ENCODE data around the gene NKD2.

NKD2 gene

DNA sequence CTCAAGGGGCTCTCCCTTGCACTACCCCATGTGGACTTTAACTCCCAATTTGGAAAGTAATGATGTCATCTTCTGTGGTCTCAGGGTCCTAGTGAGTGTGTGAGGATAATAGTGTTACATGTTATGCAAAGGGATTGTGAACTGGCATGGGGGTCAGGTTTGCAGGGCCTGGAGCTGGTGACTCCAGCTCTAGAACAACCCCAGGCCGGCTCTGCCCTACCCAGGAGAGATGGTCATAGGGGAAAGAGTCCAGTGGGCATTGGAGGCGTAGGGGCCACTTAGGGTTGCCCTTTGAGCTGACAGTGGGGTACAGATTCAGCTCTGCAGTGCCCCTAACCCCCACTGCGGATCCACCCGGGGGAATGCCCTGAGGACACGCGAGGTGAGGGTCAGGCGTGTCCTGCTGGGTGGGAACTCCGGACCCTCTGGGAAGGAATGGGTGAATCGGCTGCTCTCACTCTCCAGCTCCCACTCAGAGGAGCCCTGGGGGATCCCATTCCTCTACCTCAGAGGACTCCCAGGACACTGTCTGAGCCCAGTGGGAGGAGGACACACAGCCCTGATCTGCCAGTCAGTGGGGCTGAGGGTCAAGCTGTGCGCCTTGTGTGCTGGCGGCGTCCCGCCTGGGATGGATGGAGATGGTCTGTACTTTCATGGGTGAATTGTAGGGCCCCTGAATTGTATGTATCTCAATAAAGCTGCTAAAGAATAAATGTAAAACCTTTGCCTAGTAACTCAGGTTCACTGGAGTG, 2.5 kb upstream of the NKD2 start:
- Histone ChIP-seq H3K4me3 (ENCODE audit: insufficient read length, low read depth) (no peak overlapping the region), H3K9me3 (ENCODE audit: insufficient read depth, low read length) (no peaks in the 10 kb centered on the region), H3K36me3 (ENCODE audit: insufficient read depth, insufficient read length, low read length) (no peaks in the 10 kb centered on the region), H3K4me1 (ENCODE audit: insufficient read depth, insufficient read length) (peaks cover 15% of the 10 kb centered on the region), H3K27me3 (ENCODE audit: insufficient read depth, insufficient read length) (peaks cover 47% of the 10 kb centered on the region), H3K9ac (ENCODE audit: insufficient read length, low read depth) (no peak overlapping the region)
- no peak for TF ChIP-seq YY1 (IDR thresholded peaks at IDR 0.05; ENCODE audit: insufficient read depth, insufficient read length)
- no peak for TF ChIP-seq ZNF274 (IDR thresholded peaks at IDR 0.05; ENCODE audit: low read depth, low read length)
- no peak for TF ChIP-seq SUZ12 (IDR thresholded peaks at IDR 0.05; ENCODE audit: extremely low read depth, insufficient read depth, insufficient read length)
- DNase-seq (ENCODE audit: low read depth, low spot score), result no peak

DNA sequence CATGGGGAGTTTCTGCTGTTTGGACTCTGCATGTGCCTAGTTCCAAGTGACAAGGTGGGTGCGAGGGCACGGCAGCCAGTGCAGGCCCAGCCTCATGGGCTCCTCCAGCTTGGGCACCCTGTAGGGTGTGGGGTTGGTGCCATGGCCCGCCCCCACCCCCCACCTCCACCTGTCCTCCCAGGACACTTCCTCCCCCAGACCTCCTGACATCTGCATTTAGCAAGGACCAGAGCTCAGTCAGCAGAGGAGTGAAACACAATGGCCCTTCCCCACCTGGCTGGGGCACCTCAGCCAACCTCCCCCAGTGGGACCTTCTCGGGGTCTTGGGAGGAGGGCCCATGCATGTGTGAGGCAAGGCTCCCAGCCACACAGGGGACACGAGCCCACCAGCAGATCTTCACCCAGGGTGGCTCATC, 1.9 kb upstream of the NKD2 start:
- TF ChIP-seq SUZ12 (IDR thresholded peaks at IDR 0.05; ENCODE audit: extremely low read depth, insufficient read depth, insufficient read length) (no peak), ZNF274 (IDR thresholded peaks at IDR 0.05; ENCODE audit: low read depth, low read length) (no peak), YY1 (IDR thresholded peaks at IDR 0.05; ENCODE audit: insufficient read depth, insufficient read length) (no peak)
- Histone ChIP-seq H3K9me3 (ENCODE audit: insufficient read depth, low read length) (no peaks in the 10 kb centered on the region), H3K9ac (ENCODE audit: insufficient read length, low read depth) (no peak overlapping the region), H3K27me3 (ENCODE audit: insufficient read depth, insufficient read length) (peaks cover 47% of the 10 kb centered on the region), H3K4me3 (ENCODE audit: insufficient read length, low read depth) (no peak overlapping the region), H3K4me1 (ENCODE audit: insufficient read depth, insufficient read length) (peaks cover 15% of the 10 kb centered on the region), H3K36me3 (ENCODE audit: insufficient read depth, insufficient read length, low read length) (no peaks in the 10 kb centered on the region)
- no peak for DNase-seq (ENCODE audit: low read depth, low spot score)

DNA sequence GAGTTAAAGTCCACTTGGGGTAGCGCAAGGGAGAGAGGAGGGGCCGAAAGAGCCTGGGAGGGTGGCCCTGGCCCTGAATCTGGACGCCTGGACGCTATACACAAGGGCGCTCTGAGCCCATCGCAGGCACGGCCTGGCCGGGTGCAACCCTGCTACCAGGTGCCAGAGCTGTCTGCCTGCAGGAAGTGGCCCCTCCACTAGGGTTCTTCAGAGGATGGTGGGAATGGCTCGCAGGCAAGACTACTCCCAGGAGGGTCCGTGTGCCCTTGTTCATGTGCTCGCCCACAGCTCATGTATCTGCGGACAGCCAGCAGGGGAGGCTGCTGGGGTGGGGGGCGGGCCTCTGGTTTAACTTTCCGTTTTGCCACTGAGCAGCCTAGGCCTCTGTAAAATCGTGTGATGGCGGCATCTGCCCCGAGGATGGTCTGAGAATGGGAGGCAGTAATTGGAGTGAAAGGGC, 1.4 kb upstream of the NKD2 start:
- no peak for TF ChIP-seq SUZ12 (IDR thresholded peaks at IDR 0.05; ENCODE audit: extremely low read depth, insufficient read depth, insufficient read length)
- TF ChIP-seq ZNF274 (IDR thresholded peaks at IDR 0.05; ENCODE audit: low read depth, low read length), result no peak
- no peak for TF ChIP-seq YY1 (IDR thresholded peaks at IDR 0.05; ENCODE audit: insufficient read depth, insufficient read length)
- no peaks in the 10 kb centered on the region for H3K36me3 ChIP-seq (ENCODE audit: insufficient read depth, insufficient read length, low read length)
- DNase-seq (ENCODE audit: low read depth, low spot score), result no peak
- no peak overlapping the region for H3K4me3 ChIP-seq (ENCODE audit: insufficient read length, low read depth)
- H3K4me1 ChIP-seq (ENCODE audit: insufficient read depth, insufficient read length), result peaks cover 15% of the 10 kb centered on the region
- H3K9ac ChIP-seq (ENCODE audit: insufficient read length, low read depth), result no peak overlapping the region
- H3K9me3 ChIP-seq (ENCODE audit: insufficient read depth, low read length), result no peaks in the 10 kb centered on the region
- H3K27me3 ChIP-seq (ENCODE audit: insufficient read depth, insufficient read length), result peaks cover 47% of the 10 kb centered on the region

DNA sequence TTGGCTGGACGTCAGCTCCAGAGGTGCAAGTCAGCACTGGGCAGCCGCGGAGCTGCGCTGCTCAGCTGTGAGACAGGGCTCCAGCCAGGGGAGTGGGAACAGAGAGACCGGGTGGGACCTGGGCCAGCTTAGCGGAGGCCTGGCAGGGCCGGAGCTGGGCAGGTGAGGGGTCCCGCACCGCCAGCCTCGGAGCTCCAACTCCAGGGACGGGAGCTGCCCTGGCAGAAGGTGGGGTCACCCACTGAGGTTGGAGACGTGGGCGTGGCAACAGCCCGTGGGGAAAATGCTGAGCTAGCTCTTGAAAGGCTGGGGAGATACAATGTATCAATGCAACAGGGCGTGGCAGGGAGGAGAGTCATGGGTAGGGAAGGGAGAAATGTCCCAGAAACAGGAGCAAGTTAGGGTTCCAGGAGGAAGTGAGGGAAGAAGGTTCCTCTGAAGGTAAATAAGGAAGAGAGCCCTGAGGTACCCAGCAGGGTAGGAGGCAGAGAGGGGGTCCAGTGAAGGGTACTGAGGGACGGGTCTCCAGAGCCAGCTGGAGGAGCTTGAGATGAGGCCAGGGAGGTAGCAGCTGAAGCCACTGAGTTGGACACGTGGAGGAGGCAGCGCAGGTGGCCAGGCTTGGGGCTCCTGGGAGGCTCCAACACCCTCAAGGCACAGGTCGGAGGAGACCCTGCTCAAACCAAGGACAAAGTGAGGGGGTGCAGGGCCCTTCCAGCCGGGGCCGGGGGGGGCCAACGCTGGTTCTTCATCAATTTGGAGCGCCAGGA, 736 bp upstream of the NKD2 start:
- H3K27me3 ChIP-seq (ENCODE audit: insufficient read depth, insufficient read length), result peaks cover 47% of the 10 kb centered on the region
- peaks cover 15% of the 10 kb centered on the region for H3K4me1 ChIP-seq (ENCODE audit: insufficient read depth, insufficient read length)
- no peaks in the 10 kb centered on the region for H3K36me3 ChIP-seq (ENCODE audit: insufficient read depth, insufficient read length, low read length)
- no peak overlapping the region for H3K9ac ChIP-seq (ENCODE audit: insufficient read length, low read depth)
- no peak overlapping the region for H3K4me3 ChIP-seq (ENCODE audit: insufficient read length, low read depth)
- no peaks in the 10 kb centered on the region for H3K9me3 ChIP-seq (ENCODE audit: insufficient read depth, low read length)
- TF ChIP-seq YY1 (IDR thresholded peaks at IDR 0.05; ENCODE audit: insufficient read depth, insufficient read length), result no peak
- no peak for TF ChIP-seq ZNF274 (IDR thresholded peaks at IDR 0.05; ENCODE audit: low read depth, low read length)
- no peak for TF ChIP-seq SUZ12 (IDR thresholded peaks at IDR 0.05; ENCODE audit: extremely low read depth, insufficient read depth, insufficient read length)
- no peak for DNase-seq (ENCODE audit: low read depth, low spot score)

DNA sequence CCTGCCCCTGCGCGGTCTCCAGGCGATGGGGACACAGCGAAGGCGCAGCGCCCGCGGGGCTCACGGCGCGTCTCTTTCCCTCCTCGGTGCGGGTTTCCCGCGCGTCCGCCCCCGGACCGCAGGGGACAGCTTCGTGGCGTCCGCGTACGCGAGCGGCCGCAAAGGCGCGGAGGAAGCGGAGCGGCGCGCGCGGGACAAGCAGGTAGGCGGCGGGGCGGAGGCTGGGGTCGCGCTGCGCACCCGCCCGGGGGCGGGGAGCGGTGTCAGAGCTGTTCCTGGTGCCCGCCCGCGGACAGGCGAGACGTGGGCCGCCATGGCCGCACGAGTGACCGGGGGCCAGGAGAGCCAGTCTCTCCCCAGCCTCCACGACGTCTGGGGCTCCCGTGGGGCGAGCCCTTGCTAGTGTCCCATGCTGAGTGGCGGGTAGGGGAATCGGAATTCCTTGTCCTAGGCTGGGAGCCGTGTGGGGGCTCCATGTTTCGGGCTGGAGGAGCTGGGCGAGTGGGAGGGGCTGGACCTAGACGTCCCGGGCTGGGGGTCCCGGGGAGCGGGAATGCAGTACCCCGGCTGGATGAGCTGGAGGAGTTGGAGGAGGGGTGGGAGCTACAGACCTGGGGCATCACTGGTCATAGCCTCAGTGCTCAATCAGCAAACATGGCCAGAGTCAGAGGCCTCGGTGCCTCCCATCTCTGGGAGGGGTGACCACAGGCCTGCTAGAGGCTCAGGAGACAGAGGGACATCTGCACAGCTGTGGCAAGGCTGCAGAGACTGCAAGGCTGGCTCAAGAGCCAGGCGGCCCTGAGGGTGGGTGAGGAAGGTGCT, 968 bp downstream of the NKD2 start:
- TF ChIP-seq YY1 (IDR thresholded peaks at IDR 0.05; ENCODE audit: insufficient read depth, insufficient read length), result no peak
- no peak for TF ChIP-seq ZNF274 (IDR thresholded peaks at IDR 0.05; ENCODE audit: low read depth, low read length)
- TF ChIP-seq SUZ12 (IDR thresholded peaks at IDR 0.05; ENCODE audit: extremely low read depth, insufficient read depth, insufficient read length), result no peak
- Histone ChIP-seq H3K9me3 (ENCODE audit: insufficient read depth, low read length) (no peaks in the 10 kb centered on the region), H3K27me3 (ENCODE audit: insufficient read depth, insufficient read length) (peaks cover 31% of the 10 kb centered on the region), H3K4me3 (ENCODE audit: insufficient read length, low read depth) (peak overlapping the region; percentile 41), H3K4me1 (ENCODE audit: insufficient read depth, insufficient read length) (peaks cover 12% of the 10 kb centered on the region), H3K9ac (ENCODE audit: insufficient read length, low read depth) (peak overlapping the region; percentile 72), H3K36me3 (ENCODE audit: insufficient read depth, insufficient read length, low read length) (peaks cover under 1% of the 10 kb centered on the region)
- DNase-seq (ENCODE audit: low read depth, low spot score), result no peak

DNA sequence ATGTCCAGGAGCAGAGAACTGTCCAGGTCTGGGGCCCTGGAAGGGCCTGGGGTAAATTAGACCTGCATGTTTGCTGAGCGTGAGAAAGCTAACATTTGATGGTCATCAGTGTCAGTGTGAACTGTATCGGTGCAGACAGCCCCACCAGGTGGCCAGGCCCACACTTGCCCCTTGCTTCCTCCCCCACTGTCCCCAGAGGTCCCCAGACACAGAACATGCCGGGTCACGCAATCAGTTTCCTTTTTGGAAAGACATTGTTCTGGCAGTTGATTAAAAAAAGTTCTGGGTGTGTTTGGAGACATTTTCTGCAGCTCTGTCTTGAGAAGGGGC, 1.5 kb downstream of the NKD2 start:
- H3K4me3 ChIP-seq (ENCODE audit: insufficient read length, low read depth), result peak overlapping the region; percentile 41
- H3K4me1 ChIP-seq (ENCODE audit: insufficient read depth, insufficient read length), result peaks cover 12% of the 10 kb centered on the region
- no peak overlapping the region for H3K9ac ChIP-seq (ENCODE audit: insufficient read length, low read depth)
- peaks cover 27% of the 10 kb centered on the region for H3K27me3 ChIP-seq (ENCODE audit: insufficient read depth, insufficient read length)
- no peak for TF ChIP-seq ZNF274 (IDR thresholded peaks at IDR 0.05; ENCODE audit: low read depth, low read length)
- no peak for TF ChIP-seq YY1 (IDR thresholded peaks at IDR 0.05; ENCODE audit: insufficient read depth, insufficient read length)
- TF ChIP-seq SUZ12 (IDR thresholded peaks at IDR 0.05; ENCODE audit: extremely low read depth, insufficient read depth, insufficient read length), result no peak
- no peaks in the 10 kb centered on the region for H3K9me3 ChIP-seq (ENCODE audit: insufficient read depth, low read length)
- H3K36me3 ChIP-seq (ENCODE audit: insufficient read depth, insufficient read length, low read length), result peaks cover 6% of the 10 kb centered on the region
- no peak for DNase-seq (ENCODE audit: low read depth, low spot score)
